GM12874 (cell line): ENCODE results near the gene CDIP1.

Experiments
- TF ChIP-seq, protein P1 (sequence below): IDR thresholded peaks from 2 replicates; pipeline ENCODE4 v1.5.1; 2011; ENCODE audit warnings: low read depth, mild to moderate bottlenecking, control low read depth, low read length, moderate library complexity; ENCODE audit not compliant: insufficient read depth

Gene CDIP1

DNA sequence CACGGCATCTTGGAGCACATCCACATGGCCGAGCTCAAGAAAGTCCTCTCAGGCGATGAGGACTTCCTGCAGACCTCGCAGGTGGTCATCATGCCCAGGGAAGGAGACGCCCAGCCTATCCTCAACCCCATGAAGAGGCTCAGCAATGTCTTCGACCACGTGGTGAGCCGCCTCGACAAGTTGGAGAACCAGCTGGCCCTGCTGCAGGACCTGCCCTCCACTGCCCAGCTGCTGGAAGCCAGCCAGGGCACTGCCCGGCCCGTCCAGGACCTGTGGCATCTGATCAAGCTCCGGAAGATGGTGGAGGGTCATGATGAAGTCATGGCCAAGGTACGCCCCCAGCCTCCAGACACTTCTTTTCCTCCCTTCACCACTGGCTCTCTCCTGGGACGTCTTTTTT lies 18.0 kb upstream of the CDIP1 start:
- TF ChIP-seq, protein P1, sequence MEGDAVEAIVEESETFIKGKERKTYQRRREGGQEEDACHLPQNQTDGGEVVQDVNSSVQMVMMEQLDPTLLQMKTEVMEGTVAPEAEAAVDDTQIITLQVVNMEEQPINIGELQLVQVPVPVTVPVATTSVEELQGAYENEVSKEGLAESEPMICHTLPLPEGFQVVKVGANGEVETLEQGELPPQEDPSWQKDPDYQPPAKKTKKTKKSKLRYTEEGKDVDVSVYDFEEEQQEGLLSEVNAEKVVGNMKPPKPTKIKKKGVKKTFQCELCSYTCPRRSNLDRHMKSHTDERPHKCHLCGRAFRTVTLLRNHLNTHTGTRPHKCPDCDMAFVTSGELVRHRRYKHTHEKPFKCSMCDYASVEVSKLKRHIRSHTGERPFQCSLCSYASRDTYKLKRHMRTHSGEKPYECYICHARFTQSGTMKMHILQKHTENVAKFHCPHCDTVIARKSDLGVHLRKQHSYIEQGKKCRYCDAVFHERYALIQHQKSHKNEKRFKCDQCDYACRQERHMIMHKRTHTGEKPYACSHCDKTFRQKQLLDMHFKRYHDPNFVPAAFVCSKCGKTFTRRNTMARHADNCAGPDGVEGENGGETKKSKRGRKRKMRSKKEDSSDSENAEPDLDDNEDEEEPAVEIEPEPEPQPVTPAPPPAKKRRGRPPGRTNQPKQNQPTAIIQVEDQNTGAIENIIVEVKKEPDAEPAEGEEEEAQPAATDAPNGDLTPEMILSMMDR: no peak

DNA sequence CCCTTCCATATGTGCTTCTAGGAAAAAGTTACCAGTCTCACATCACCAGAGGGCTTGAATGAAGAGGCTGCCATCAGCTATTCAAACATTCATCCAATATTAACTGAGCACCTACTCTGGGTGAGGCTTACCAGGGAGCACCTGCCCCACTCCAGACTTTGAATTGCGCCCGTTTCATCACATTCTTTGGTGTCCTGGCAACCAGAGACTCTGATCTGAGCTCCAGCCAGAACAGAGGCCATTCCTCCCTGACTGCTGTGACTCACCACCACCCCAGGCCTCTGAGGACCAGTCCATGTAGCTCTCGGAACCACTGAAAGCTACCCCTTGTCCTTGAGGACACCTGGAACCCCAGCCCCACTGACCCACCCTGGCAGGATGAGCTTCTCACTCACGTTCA lies 17.5 kb upstream of the CDIP1 start, which contains the start of gene C16orf96:
TSS of gene C16orf96 (plus strand) at position 229 of the 400 bp plus-strand sequence. CDS start at position 379, 150 bp downstream.
- TF ChIP-seq, protein P1: no peak

DNA sequence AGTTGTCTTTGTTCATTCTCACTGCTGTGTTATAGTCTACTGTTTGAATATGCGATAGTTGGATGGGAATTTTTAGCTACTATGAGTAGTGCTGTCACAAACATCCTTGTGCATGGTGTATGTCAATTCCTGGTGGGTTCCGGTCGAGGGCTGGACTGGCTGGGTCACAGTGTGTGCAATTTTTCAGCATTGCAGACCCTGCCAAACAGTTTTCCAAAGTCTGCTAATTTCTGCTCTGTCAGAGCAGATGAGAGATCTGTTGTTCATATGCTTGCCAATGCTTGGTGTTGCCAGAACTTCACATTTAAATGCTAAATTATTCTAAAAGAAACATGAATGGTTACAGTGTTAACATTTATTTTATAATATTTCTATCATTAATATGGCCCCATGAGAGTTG lies 14.0 kb upstream of the CDIP1 start:
- TF ChIP-seq, protein P1: no peak

DNA sequence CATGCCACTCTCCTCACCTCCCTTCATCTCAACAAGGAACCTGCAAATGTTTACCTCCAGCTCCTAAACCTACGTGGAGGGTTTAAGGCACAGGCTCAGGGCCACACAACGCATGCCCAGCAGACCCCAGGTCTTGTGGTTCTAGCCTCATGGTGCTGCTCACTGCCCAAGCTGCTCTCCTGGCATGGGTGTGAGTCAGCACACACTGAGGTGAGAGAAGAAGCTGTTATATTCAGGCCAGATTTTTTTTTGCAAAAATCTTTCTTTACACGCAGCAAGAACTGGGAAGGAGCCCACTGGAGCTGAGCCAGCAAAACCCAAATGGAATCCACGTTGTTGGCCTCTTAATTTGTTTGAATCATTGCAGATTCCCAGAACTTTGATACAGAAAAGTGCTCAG lies 12.0 kb upstream of the CDIP1 start:
- TF ChIP-seq, protein P1: no peak

DNA sequence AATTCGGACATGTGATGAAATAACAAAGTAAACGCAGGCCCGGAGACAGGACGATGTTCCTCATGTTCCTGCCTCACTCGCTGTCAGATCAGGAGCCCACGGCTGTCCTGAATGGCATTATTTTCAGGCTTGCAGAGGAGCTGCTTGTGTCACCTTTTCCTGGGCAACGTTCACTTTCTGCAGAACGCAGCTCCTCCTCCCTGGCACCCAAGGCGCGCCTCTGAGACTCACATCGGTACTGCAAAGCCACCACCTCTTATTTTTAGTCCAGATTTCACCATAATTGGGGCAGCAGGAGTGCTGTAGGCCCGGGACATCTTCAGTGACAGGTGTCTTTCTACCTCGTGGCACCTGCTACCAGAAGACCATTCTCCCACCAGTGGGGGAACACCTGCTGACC lies 9.6 kb upstream of the CDIP1 start:
- TF ChIP-seq, protein P1: no peak

DNA sequence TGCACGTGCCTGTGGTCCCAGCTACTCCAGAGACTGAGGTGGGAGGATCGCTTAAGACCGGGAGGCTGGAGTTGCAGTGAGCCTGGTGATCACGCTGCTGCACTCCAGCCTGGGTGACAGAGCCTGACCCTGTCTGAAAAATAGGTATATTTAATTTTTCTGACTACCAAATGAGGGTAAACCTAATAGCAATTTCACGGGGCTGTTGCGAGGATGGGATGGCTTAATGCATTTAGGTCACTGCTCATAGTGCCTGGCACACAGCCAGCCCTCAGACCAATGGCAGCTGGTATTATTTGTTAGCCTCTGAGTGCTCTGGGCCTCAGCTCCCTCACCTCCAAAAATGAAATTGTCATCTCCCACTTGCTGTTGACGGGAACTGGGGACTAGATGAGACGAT lies 5.9 kb upstream of the CDIP1 start:
- TF ChIP-seq, protein P1: no peak

DNA sequence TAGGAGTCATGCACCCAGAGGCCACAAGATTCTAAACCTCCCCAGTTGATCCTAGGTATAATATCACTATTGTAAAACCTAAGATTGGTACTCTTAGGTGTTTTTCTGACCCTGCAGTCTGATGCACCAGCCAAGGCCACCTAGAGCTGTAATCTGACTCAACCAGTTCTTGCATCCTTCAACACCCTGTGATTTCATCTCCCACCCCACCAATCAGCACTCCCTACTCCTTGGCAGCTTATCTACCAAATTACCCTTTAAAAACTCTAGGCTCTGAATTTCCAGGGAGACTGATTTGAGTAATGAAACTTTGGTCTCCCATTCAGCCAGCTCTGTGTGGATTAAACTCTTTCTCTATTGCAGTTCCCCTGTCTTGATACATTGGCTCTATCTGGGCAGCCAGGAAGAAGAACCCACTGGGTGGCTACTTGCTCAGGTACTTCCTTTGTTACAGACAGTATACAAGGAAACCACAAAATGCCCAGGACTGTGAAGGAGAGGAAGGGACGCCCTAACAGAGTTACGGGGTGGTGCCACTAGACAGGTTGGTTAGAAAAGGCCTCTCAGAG lies 1.2 kb upstream of the CDIP1 start:
- TF ChIP-seq, protein P1: no peak
